HG03097 (cell line): ENCODE data around the gene RNF141.

Experiments
- ATAC-seq: cut with Tn5 transposase; IDR thresholded peaks from one replicate; pipeline ENCODE4 v1.9.1; 2021; ENCODE audit not compliant: unreplicated experiment, low FRiP score

The RNF141 gene

GRCh38 chr11:10526974-10527918 lies 13.7 kb downstream of the RNF141 start:
- ATAC-seq: no peak

- no peak for ATAC-seq
Measured at GRCh38 chr11:10524471-10524870, 16.5 kb downstream of the RNF141 start.

GRCh38 chr11:10522921-10523320 lies 18.1 kb downstream of the RNF141 start:
- no peak for ATAC-seq

GRCh38 chr11:10522276-10522675 lies 18.7 kb downstream of the RNF141 start:
- no peak for ATAC-seq

- no peak for ATAC-seq
Measured at GRCh38 chr11:10520562-10520961, 20.4 kb downstream of the RNF141 start.

GRCh38 chr11:10519630-10520029 lies 21.4 kb downstream of the RNF141 start:
- ATAC-seq: no peak

GRCh38 chr11:10518891-10519290 lies 22.1 kb downstream of the RNF141 start:
- no peak for ATAC-seq

- no peak for ATAC-seq
Measured at GRCh38 chr11:10518123-10518522, 22.9 kb downstream of the RNF141 start.

- no peak for ATAC-seq
Measured at GRCh38 chr11:10515418-10515817, 25.6 kb downstream of the RNF141 start.

GRCh38 chr11:10514709-10515108 lies 26.3 kb downstream of the RNF141 start:
- ATAC-seq: no peak

GRCh38 chr11:10514202-10514601 lies 26.8 kb downstream of the RNF141 start:
- ATAC-seq: no peak

GRCh38 chr11:10511181-10511621 lies 29.8 kb downstream of the RNF141 start:
- no peak for ATAC-seq

- no peak for ATAC-seq
Measured at GRCh38 chr11:10506008-10506370, 35.0 kb downstream of the RNF141 start.

- no peak for ATAC-seq
Measured at GRCh38 chr11:10505278-10506007, 35.5 kb downstream of the RNF141 start.

GRCh38 chr11:10504490-10504889 lies 36.5 kb downstream of the RNF141 start:
- ATAC-seq: no peak

GRCh38 chr11:10503777-10504480 lies 37.1 kb downstream of the RNF141 start:
- ATAC-seq: no peak

- ATAC-seq: no peak
Measured at GRCh38 chr11:10503221-10503620, 37.8 kb downstream of the RNF141 start.

GRCh38 chr11:10502770-10503169 lies 38.2 kb downstream of the RNF141 start:
- no peak for ATAC-seq

GRCh38 chr11:10502065-10502680 lies 38.8 kb downstream of the RNF141 start:
- ATAC-seq: no peak
